HS-27A (cell line): ENCODE data around the gene PM20D1.
A peak's percentile ranks its signal among the peaks of the same experiment; 100 is the strongest.
"Not testable (repeated sequence)": the region's sequence is repeated elsewhere in the genome, so short reads cannot be mapped to it uniquely, and the experiment has no call there.

ENCODE experiments used
- DNase-seq: peaks from one replicate; pipeline ENCODE4 v3.0.0-alpha.2; 2012; ENCODE audit warnings: low read depth, missing footprints

Gene PM20D1

GRCh38 chr1:205840146-205840923 lies 9.6 kb downstream of the PM20D1 start:
- no peak for DNase-seq

GRCh38 chr1:205837382-205837970 lies 12.5 kb downstream of the PM20D1 start:
- no peak for DNase-seq

GRCh38 chr1:205834751-205835150 lies 15.2 kb downstream of the PM20D1 start:
- no peak for DNase-seq

- DNase-seq, result no peak
Measured at GRCh38 chr1:205832326-205832751, 17.6 kb downstream of the PM20D1 start.

GRCh38 chr1:205827623-205828022 lies 22.3 kb downstream of the PM20D1 start:
- no peak for DNase-seq

GRCh38 chr1:205826995-205827394 lies 22.9 kb downstream of the PM20D1 start:
- no peak for DNase-seq

GRCh38 chr1:205826016-205826806 lies 23.7 kb downstream of the PM20D1 start:
- no peak for DNase-seq

- DNase-seq, result no peak
Measured at GRCh38 chr1:205824180-205824579, 25.8 kb downstream of the PM20D1 start.

- not testable (repeated sequence) for DNase-seq
Measured at GRCh38 chr1:205823260-205823659, 26.7 kb downstream of the PM20D1 start.

GRCh38 chr1:205822397-205822796 lies 27.5 kb downstream of the PM20D1 start:
- no peak for DNase-seq

- DNase-seq, result no peak
Measured at GRCh38 chr1:205817988-205818387, 31.9 kb downstream of the PM20D1 start.

- DNase-seq, result no peak
Measured at GRCh38 chr1:205817364-205817763, 32.6 kb downstream of the PM20D1 start.

GRCh38 chr1:205813755-205814058 lies 36.2 kb downstream of the PM20D1 start:
- no peak for DNase-seq

GRCh38 chr1:205812878-205813754 lies 36.8 kb downstream of the PM20D1 start, which contains the start of gene SLC41A1:
SLC41A1 (minus strand) TSS chr1:205813198; CDS start chr1:205810441, 2,757 bp downstream.
- peak; percentile 65 for DNase-seq

- DNase-seq, result no peak
Measured at GRCh38 chr1:205812271-205812877, 37.6 kb downstream of the PM20D1 start.

- no peak for DNase-seq
Measured at GRCh38 chr1:205811660-205812059, 38.3 kb downstream of the PM20D1 start.

GRCh38 chr1:205810448-205811157 lies 39.3 kb downstream of the PM20D1 start:
- DNase-seq, result no peak

- DNase-seq, result no peak
Measured at GRCh38 chr1:205809942-205810345, 40.0 kb downstream of the PM20D1 start.

GRCh38 chr1:205809469-205809868 lies 40.5 kb downstream of the PM20D1 start:
- DNase-seq, result no peak

- no peak for DNase-seq
Measured at GRCh38 chr1:205805082-205805711, 44.7 kb downstream of the PM20D1 start.
